Measurements from ENCODE around the gene BCR. TPM values are rescaled to one million over a fixed set of nuclear protein-coding genes. Genes with fewer than 3 reads are reported as not detected.

The BCR gene
- total RNA-seq, 1 experiment from 2014 or later, result 27.0 TPM

GRCh38 chr22:23255506-23256170, 75.3 kb downstream of the BCR start:
- H3K9me3 ChIP-seq (replicated peaks), result no peaks in the 10 kb centered on the region
- peaks cover 61% of the 10 kb centered on the region for H3K36me3 ChIP-seq
- H3K27ac ChIP-seq, result no peak overlapping the region
- no peak for DNase-seq (ENCODE audit: low read depth in 1 of 2, low spot score in 2 of 2)
- H3K4me1 ChIP-seq (replicated peaks), result peaks cover 8% of the 10 kb centered on the region
- no peaks in the 10 kb centered on the region for H3K27me3 ChIP-seq (replicated peaks)
- H3K4me3 ChIP-seq, result no peak overlapping the region

GRCh38 chr22:23256171-23256932, 76.0 kb downstream of the BCR start:
- Histone ChIP-seq H3K4me3 (no peak overlapping the region), H3K9me3 (replicated peaks) (no peaks in the 10 kb centered on the region), H3K4me1 (replicated peaks) (peaks cover 5% of the 10 kb centered on the region), H3K27ac (no peak overlapping the region), H3K27me3 (replicated peaks) (no peaks in the 10 kb centered on the region), H3K36me3 (peaks cover 64% of the 10 kb centered on the region)
- DNase-seq (ENCODE audit: low read depth in 1 of 2, low spot score in 2 of 2), result no peak

GRCh38 chr22:23256986-23257888, 76.9 kb downstream of the BCR start:
- Histone ChIP-seq H3K4me3 (no peak overlapping the region), H3K27me3 (replicated peaks) (no peaks in the 10 kb centered on the region), H3K27ac (no peak overlapping the region), H3K9me3 (replicated peaks) (no peaks in the 10 kb centered on the region), H3K4me1 (replicated peaks) (no peaks in the 10 kb centered on the region), H3K36me3 (peaks cover 70% of the 10 kb centered on the region)
- no peak for DNase-seq (ENCODE audit: low read depth in 1 of 2, low spot score in 2 of 2)

- Histone ChIP-seq H3K36me3 (peaks cover 68% of the 10 kb centered on the region), H3K9me3 (replicated peaks) (no peaks in the 10 kb centered on the region), H3K4me3 (no peak overlapping the region), H3K4me1 (replicated peaks) (no peaks in the 10 kb centered on the region), H3K27me3 (replicated peaks) (no peaks in the 10 kb centered on the region), H3K27ac (no peak overlapping the region)
- DNase-seq (ENCODE audit: low read depth in 1 of 2, low spot score in 2 of 2), result no peak
Measured at GRCh38 chr22:23257889-23258825, 77.8 kb downstream of the BCR start.

GRCh38 chr22:23258826-23259170, 78.5 kb downstream of the BCR start:
- Histone ChIP-seq H3K27me3 (replicated peaks) (no peaks in the 10 kb centered on the region), H3K4me3 (no peak overlapping the region), H3K27ac (no peak overlapping the region), H3K9me3 (replicated peaks) (no peaks in the 10 kb centered on the region), H3K36me3 (peaks cover 69% of the 10 kb centered on the region), H3K4me1 (replicated peaks) (no peaks in the 10 kb centered on the region)
- no peak for DNase-seq (ENCODE audit: low read depth in 1 of 2, low spot score in 2 of 2)

- no peak for DNase-seq (ENCODE audit: low read depth in 1 of 2, low spot score in 2 of 2)
- H3K4me3 ChIP-seq, result no peak overlapping the region
Measured at GRCh38 chr22:23259916-23260644, 79.8 kb downstream of the BCR start.

GRCh38 chr22:23260645-23261581, 80.6 kb downstream of the BCR start:
- Histone ChIP-seq H3K36me3 (peaks cover 71% of the 10 kb centered on the region), H3K4me1 (replicated peaks) (no peaks in the 10 kb centered on the region), H3K9me3 (replicated peaks) (no peaks in the 10 kb centered on the region), H3K4me3 (no peak overlapping the region), H3K27me3 (replicated peaks) (no peaks in the 10 kb centered on the region), H3K27ac (no peak overlapping the region)
- no peak for DNase-seq (ENCODE audit: low read depth in 1 of 2, low spot score in 2 of 2)

More at GRCh38 chr22:23259916-23260644, 79.8 kb downstream of the BCR start:
- Histone ChIP-seq H3K27me3 (replicated peaks) (no peaks in the 10 kb centered on the region), H3K4me1 (replicated peaks) (no peaks in the 10 kb centered on the region), H3K27ac (no peak overlapping the region), H3K36me3 (peaks cover 68% of the 10 kb centered on the region), H3K9me3 (replicated peaks) (no peaks in the 10 kb centered on the region)

GRCh38 chr22:23261900-23262450, 81.7 kb downstream of the BCR start:
- peaks cover 75% of the 10 kb centered on the region for H3K36me3 ChIP-seq
- no peaks in the 10 kb centered on the region for H3K9me3 ChIP-seq (replicated peaks)
- no peaks in the 10 kb centered on the region for H3K27me3 ChIP-seq (replicated peaks)
- no peaks in the 10 kb centered on the region for H3K4me1 ChIP-seq (replicated peaks)
- H3K27ac ChIP-seq, result no peak overlapping the region
- H3K4me3 ChIP-seq, result no peak overlapping the region
- no peak for DNase-seq (ENCODE audit: low read depth in 1 of 2, low spot score in 2 of 2)

GRCh38 chr22:23262518-23263332, 82.4 kb downstream of the BCR start:
- no peaks in the 10 kb centered on the region for H3K9me3 ChIP-seq (replicated peaks)
- H3K4me3 ChIP-seq, result no peak overlapping the region
- no peaks in the 10 kb centered on the region for H3K27me3 ChIP-seq (replicated peaks)
- H3K27ac ChIP-seq, result no peak overlapping the region
- H3K36me3 ChIP-seq, result peaks cover 72% of the 10 kb centered on the region
- H3K4me1 ChIP-seq (replicated peaks), result no peaks in the 10 kb centered on the region
- no peak for DNase-seq (ENCODE audit: low read depth in 1 of 2, low spot score in 2 of 2)

- no peaks in the 10 kb centered on the region for H3K4me1 ChIP-seq (replicated peaks)
- H3K27me3 ChIP-seq (replicated peaks), result no peaks in the 10 kb centered on the region
- H3K36me3 ChIP-seq, result peaks cover 75% of the 10 kb centered on the region
- H3K27ac ChIP-seq, result no peak overlapping the region
- no peak overlapping the region for H3K4me3 ChIP-seq
- no peaks in the 10 kb centered on the region for H3K9me3 ChIP-seq (replicated peaks)
- DNase-seq (ENCODE audit: low read depth in 1 of 2, low spot score in 2 of 2), result no peak
Measured at GRCh38 chr22:23263651-23264555, 83.6 kb downstream of the BCR start.

All from SJSA1 (cell line).